Activated naive CD4-positive, alpha-beta T cell treated with anti-CD3 and anti-CD28 coated beads, Interleukin-2, amount 10 ng/mL, durations not matched to agents 7 days and 5 days (primary cell): ENCODE measurements around the gene SMIM34.
"Not testable (repeated sequence)": the region's sequence is repeated elsewhere in the genome, so short reads cannot be mapped to it uniquely, and the experiment has no call there.

Source experiments
- CTCF ChIA-PET: fragments of 350-600 bp; sonication (Branson Sonifier 250); formaldehyde crosslinking; loops from one replicate; lab custom pipeline; 2021; ENCODE audit warnings: antibody characterized with exemption; lab: Charles Lee
- DNase-seq: peaks from one replicate; pipeline ENCODE4 v3.0.0-alpha.2; 2020
- H3K27ac Mint-ChIP-seq: one replicate; pipeline ENCODE4 v1.8.0; 2021; ENCODE audit warnings: mild to moderate bottlenecking, moderate library complexity, mixed read lengths
- H3K27me3 Mint-ChIP-seq: one replicate; pipeline ENCODE4 v1.8.0; 2021; ENCODE audit warnings: mild to moderate bottlenecking, mixed read lengths
- H3K36me3 Mint-ChIP-seq: one replicate; pipeline ENCODE4 v1.8.0; 2021; ENCODE audit warnings: mixed read lengths
- H3K4me1 Mint-ChIP-seq: one replicate; pipeline ENCODE4 v1.8.0; 2021; ENCODE audit warnings: mixed read lengths
- H3K4me3 Mint-ChIP-seq: one replicate; pipeline ENCODE4 v1.8.0; 2021; ENCODE audit warnings: mild to moderate bottlenecking, moderate library complexity, mixed read lengths
- H3K9me3 Mint-ChIP-seq: one replicate; pipeline ENCODE4 v1.8.0; 2021; ENCODE audit warnings: mixed read lengths

SMIM34 gene

DNA sequence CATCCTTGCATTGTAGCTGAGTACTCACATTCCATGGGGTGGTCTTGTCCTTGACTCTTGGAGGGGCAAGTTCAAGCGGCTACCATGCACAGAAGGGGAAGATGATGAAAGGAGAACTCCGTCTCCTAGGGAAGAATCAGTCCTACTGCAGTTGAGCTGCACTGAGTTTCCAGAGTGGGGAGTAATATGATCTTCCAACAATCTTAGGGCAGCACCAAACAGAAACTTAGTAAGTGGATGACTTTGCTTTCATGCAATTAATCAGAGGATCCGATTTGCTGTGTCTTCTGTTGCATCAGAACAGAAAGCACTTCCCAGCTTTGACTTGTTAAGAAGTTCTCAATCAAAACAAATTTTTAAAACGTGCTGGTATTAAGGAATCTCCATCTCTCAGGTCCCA, at the start of gene SMIM34:
SMIM34 (minus strand) TSS at position 147 of the 400 bp plus-strand sequence; CDS start at position 35, 112 bp downstream.
- H3K36me3 Mint-ChIP-seq, CTCF ChIA-PET, H3K9me3 Mint-ChIP-seq, H3K4me1 Mint-ChIP-seq, H3K27ac Mint-ChIP-seq, DNase-seq, H3K4me3 Mint-ChIP-seq, H3K27me3 Mint-ChIP-seq: not testable (repeated sequence)

GRCh38 chr21:34467333-34467732, 43.6 kb upstream of the SMIM34 start:
- H3K4me1 Mint-ChIP-seq, H3K4me3 Mint-ChIP-seq, CTCF ChIA-PET, H3K27me3 Mint-ChIP-seq, H3K27ac Mint-ChIP-seq, H3K9me3 Mint-ChIP-seq, DNase-seq, H3K36me3 Mint-ChIP-seq: not testable (repeated sequence)

GRCh38 chr21:34459426-34459825, 35.7 kb upstream of the SMIM34 start:
- H3K9me3 Mint-ChIP-seq, H3K36me3 Mint-ChIP-seq, H3K27me3 Mint-ChIP-seq, CTCF ChIA-PET, DNase-seq, H3K4me1 Mint-ChIP-seq, H3K4me3 Mint-ChIP-seq, H3K27ac Mint-ChIP-seq: not testable (repeated sequence)

DNA sequence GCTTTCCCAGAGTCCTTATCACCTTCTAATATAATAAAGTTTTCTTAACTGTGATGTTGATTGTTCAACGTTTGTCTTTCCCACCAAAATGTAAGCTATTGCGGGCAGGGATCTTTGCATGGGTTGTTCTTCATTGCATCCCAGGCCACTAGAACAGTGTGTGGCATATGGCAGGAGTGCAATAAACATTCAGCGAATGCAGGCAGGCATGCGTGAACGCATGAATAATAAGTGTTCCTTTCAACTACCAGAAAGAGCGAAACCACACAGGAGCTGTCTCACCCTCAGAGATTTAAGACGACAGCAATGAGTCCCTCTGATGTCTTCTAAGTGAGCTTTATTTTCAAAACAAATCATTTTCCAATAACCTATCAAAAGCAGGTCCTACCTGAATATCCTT, 34.5 kb upstream of the SMIM34 start:
- H3K4me1 Mint-ChIP-seq, CTCF ChIA-PET, H3K27ac Mint-ChIP-seq, H3K27me3 Mint-ChIP-seq, H3K36me3 Mint-ChIP-seq, H3K9me3 Mint-ChIP-seq, H3K4me3 Mint-ChIP-seq, DNase-seq: not testable (repeated sequence)

- CTCF ChIA-PET, DNase-seq, H3K36me3 Mint-ChIP-seq, H3K9me3 Mint-ChIP-seq, H3K27ac Mint-ChIP-seq, H3K4me1 Mint-ChIP-seq, H3K4me3 Mint-ChIP-seq, H3K27me3 Mint-ChIP-seq: not testable (repeated sequence)
Measured at GRCh38 chr21:34456180-34456579, 32.4 kb upstream of the SMIM34 start.

GRCh38 chr21:34455628-34456027, 31.9 kb upstream of the SMIM34 start:
- H3K36me3 Mint-ChIP-seq, H3K4me1 Mint-ChIP-seq, H3K27me3 Mint-ChIP-seq, DNase-seq, H3K9me3 Mint-ChIP-seq, H3K4me3 Mint-ChIP-seq, H3K27ac Mint-ChIP-seq, CTCF ChIA-PET: not testable (repeated sequence)

DNA sequence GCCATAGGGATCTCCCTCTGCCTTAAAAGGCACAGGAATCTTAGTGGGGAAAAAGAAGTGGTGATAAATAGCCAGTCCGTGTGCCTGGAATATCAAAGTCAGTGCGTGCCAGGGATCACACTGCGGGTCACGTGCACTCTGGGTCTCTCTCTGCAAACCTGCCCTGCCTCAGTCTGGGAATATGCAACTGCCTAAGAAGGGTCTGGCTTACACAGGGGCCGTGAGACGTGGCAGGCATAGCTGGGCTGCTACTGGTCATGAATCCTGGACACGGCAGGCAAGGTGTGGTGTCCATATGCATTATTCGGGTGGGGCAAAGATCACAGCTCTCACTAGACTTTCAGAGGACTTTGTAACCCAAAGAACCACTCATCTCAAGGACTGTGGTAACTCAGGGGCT, 23.3 kb upstream of the SMIM34 start:
- H3K27me3 Mint-ChIP-seq, CTCF ChIA-PET, H3K4me3 Mint-ChIP-seq, H3K9me3 Mint-ChIP-seq, DNase-seq, H3K27ac Mint-ChIP-seq, H3K36me3 Mint-ChIP-seq, H3K4me1 Mint-ChIP-seq: not testable (repeated sequence)

DNA sequence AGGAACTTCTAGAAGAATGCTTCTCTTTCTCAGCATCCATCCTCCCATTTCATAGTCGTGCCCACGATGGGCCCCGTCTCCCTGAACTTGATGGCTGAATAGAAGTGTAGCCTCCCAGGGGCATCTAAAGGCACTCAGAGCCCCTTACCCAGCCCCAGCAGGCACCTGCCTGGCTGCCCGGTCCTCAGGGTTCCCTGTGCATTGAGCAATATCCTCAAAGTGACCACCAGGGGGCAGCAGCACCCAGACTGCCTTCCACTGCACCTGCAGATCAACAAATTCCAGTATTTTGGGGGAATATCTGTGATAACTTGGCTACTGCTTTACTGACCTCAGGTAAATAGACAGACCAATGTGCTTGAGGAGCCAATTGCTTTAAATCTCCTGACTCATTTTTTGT, 19.7 kb upstream of the SMIM34 start:
- CTCF ChIA-PET, H3K4me1 Mint-ChIP-seq, H3K27ac Mint-ChIP-seq, H3K27me3 Mint-ChIP-seq, DNase-seq, H3K4me3 Mint-ChIP-seq, H3K9me3 Mint-ChIP-seq, H3K36me3 Mint-ChIP-seq: not testable (repeated sequence)

GRCh38 chr21:34429710-34430109, 6.0 kb upstream of the SMIM34 start:
- H3K36me3 Mint-ChIP-seq, CTCF ChIA-PET, DNase-seq, H3K4me1 Mint-ChIP-seq, H3K27me3 Mint-ChIP-seq, H3K9me3 Mint-ChIP-seq, H3K4me3 Mint-ChIP-seq, H3K27ac Mint-ChIP-seq: not testable (repeated sequence)

DNA sequence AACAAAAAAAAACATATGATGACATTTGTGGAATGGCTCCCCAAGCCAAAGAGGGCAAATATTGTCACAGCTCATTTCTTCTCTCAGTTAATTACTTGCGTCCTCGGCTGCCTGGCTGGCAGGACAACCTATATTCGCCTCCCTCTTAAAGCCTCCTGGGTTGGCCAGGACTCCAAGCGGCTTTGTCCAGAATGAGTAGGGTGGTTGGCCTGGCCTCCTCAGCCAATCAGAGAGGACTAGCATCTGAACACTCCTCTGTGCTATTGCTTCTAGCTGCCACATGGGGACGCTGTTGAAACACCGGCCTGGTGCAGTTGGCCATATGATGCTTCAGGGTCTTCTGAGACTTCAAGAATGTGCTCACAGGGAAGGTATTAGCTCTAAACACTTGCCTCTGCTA, 4.7 kb upstream of the SMIM34 start:
- CTCF ChIA-PET, H3K36me3 Mint-ChIP-seq, DNase-seq, H3K27ac Mint-ChIP-seq, H3K9me3 Mint-ChIP-seq, H3K27me3 Mint-ChIP-seq, H3K4me1 Mint-ChIP-seq, H3K4me3 Mint-ChIP-seq: not testable (repeated sequence)

DNA sequence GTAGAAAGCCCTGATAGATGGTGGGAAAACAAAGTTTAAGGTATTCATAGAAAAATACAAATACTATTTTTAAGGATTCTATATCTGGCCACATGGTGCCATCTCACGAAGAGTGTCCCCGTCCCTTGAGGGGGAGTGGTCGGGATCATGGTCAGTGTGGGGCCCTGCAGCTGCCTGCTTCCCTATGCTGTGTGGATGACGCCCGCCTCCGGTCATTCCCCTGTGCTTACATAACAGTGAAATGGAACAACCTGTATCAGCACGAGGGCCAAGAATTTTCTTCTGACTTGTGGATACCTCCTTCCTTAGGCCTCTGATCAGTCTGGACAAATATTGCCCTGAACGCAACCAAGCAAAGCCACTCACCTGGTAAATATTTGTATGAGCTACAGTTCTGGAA, 3.6 kb upstream of the SMIM34 start:
- CTCF ChIA-PET, H3K27me3 Mint-ChIP-seq, H3K36me3 Mint-ChIP-seq, H3K4me1 Mint-ChIP-seq, DNase-seq, H3K9me3 Mint-ChIP-seq, H3K4me3 Mint-ChIP-seq, H3K27ac Mint-ChIP-seq: not testable (repeated sequence)

DNA sequence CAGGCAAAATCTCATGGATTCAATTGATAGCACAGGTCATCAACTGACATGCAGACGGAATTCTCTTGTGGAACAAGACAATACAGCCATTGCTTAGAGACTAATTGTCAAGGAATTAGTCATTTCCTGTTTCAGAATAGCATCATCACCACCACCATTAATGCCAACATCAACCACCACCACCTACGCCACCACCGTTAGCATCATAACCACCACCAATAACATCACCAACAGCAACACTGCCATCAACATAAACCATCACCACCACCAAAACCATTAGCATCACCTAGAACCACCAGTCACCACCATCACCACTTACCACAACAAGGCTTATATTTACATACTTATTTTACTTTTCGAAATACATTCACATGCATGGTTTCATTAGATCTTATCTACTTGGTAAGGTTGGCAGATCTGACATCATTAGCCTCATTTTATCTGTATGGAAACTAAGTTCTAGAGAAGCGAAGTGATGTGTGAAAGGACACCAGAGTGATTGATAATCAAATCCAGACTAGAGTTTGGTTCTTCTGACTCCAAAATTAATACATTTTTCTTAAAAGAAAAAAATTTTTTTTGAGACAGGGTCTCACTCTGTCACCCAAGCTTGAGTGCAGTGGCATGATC, 6.2 kb downstream of the SMIM34 start:
- H3K36me3 Mint-ChIP-seq, CTCF ChIA-PET, H3K27me3 Mint-ChIP-seq, H3K4me3 Mint-ChIP-seq, H3K27ac Mint-ChIP-seq, H3K9me3 Mint-ChIP-seq, H3K4me1 Mint-ChIP-seq, DNase-seq: not testable (repeated sequence)

DNA sequence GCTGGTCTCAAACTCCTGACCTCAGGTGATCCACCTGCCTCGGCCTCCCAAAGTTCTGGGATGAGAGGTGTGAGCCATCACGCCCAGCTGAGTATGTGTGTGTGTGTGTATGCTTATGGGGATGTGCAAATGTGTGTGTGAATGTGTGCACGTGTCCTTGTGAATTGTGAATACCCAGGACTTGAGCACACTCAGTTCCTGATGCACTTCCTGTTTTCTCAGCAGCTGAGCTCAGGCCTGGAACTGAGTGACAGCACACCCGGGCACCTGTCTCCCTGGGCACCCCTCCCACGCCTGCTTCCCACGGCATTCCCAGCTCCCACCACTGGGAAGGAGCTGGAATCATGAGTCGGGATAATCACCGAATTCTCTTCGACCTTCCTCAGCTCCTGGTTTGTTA, 16.5 kb downstream of the SMIM34 start:
- H3K27me3 Mint-ChIP-seq, H3K9me3 Mint-ChIP-seq, H3K4me1 Mint-ChIP-seq, DNase-seq, H3K36me3 Mint-ChIP-seq, H3K27ac Mint-ChIP-seq, H3K4me3 Mint-ChIP-seq, CTCF ChIA-PET: not testable (repeated sequence)

- H3K27me3 Mint-ChIP-seq, H3K4me3 Mint-ChIP-seq, H3K36me3 Mint-ChIP-seq, H3K9me3 Mint-ChIP-seq, CTCF ChIA-PET, H3K4me1 Mint-ChIP-seq, DNase-seq, H3K27ac Mint-ChIP-seq: not testable (repeated sequence)
Measured at GRCh38 chr21:34406676-34407075, 17.1 kb downstream of the SMIM34 start.

GRCh38 chr21:34406102-34406501, 17.6 kb downstream of the SMIM34 start:
- CTCF ChIA-PET, H3K4me3 Mint-ChIP-seq, H3K4me1 Mint-ChIP-seq, H3K9me3 Mint-ChIP-seq, H3K36me3 Mint-ChIP-seq, H3K27ac Mint-ChIP-seq, H3K27me3 Mint-ChIP-seq, DNase-seq: not testable (repeated sequence)

GRCh38 chr21:34405686-34406085, 18.1 kb downstream of the SMIM34 start:
- CTCF ChIA-PET, DNase-seq, H3K27me3 Mint-ChIP-seq, H3K4me3 Mint-ChIP-seq, H3K36me3 Mint-ChIP-seq, H3K9me3 Mint-ChIP-seq, H3K4me1 Mint-ChIP-seq, H3K27ac Mint-ChIP-seq: not testable (repeated sequence)
